ENCODE data around the gene DGKA. TPM values are rescaled to one million over a fixed set of nuclear protein-coding genes. Genes with fewer than 3 reads are reported as not detected.
"Not testable (repeated sequence)": the region's sequence is repeated elsewhere in the genome, so short reads cannot be mapped to it uniquely, and the experiment has no call there.

The DGKA gene
- total RNA-seq, 4 donors from 2014 or later = 24.0 to 183 (median 55.1) TPM

DNA sequence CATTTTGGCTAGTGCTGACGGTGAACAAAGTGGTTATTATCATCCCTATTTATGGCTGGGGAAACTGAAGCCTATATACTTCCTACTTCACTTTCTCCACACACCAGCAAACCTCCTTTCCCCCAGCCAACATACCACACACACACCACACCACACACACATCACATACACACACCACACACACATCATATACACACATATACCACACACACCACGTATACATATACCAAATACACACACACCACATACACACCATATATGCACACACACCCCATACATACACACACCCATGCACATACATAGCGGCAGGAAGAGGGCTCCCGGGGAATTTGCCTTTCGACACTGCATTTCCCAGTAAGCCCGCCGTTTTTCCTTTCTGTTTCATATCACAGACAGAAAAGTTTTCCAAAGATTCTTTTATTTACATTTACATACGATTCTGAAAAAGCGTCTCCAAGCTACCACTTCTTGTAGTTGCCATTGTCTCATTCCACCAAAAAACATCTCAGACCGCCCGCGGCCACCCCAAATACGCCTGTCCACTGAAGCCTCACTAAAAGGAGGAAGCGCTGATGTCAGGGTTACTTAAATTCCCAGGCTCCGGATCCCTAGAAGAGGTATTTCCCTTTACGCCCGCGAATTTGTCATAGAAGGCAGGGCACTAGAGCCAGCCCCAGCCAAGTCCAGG lies 42.1 kb downstream of the DGKA start:
- H3K4me1 ChIP-seq = peaks cover 0 to 6% of the 10 kb centered on the region in 2 donors

DNA sequence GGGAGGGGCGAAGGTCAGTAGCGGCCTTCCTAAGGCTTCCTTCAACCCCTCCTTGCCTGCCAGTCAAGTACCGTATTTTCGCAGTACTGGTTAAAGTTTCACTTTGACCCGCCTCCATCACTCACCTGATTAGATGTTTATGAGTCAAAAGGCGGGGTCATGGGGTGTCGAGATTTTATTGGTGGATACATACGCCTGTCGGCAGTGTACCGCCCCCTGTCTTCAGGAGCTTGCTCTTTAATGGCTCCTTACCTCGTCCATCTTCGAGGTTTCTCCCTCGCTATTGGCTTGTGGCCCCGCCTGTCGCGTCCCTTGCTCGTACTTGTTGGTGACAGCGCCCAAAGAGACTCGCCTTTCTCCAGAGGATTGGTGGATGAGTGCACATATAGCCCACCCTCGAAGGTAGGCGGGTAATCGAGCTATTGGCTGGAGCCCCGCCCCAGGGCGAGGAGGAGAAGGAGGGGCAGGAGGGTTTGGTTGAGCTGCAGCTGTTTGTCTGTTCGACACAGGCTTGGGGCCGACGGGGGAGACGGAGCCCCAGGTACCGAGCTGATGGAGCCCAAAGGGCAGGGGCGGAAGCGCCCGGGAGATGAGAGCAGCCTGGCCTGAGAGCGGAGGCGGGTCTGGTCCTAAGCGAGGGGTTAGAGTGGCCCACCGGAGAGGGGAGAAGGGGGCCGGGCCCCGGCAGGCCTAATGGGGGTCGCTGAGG lies 42.8 kb downstream of the DGKA start, which contains the start of gene RAB5B:
RAB5B (plus strand) TSS at position 480 of the 709 bp plus-strand sequence. CDS start 12,883 bp downstream, outside the sequence.
- H3K9me3 ChIP-seq = no peaks in the 10 kb centered on the region
- peak; percentile 96 to 98 for TF ChIP-seq POLR2A (IDR thresholded peaks at IDR 0.05)
- TF ChIP-seq, protein P1, sequence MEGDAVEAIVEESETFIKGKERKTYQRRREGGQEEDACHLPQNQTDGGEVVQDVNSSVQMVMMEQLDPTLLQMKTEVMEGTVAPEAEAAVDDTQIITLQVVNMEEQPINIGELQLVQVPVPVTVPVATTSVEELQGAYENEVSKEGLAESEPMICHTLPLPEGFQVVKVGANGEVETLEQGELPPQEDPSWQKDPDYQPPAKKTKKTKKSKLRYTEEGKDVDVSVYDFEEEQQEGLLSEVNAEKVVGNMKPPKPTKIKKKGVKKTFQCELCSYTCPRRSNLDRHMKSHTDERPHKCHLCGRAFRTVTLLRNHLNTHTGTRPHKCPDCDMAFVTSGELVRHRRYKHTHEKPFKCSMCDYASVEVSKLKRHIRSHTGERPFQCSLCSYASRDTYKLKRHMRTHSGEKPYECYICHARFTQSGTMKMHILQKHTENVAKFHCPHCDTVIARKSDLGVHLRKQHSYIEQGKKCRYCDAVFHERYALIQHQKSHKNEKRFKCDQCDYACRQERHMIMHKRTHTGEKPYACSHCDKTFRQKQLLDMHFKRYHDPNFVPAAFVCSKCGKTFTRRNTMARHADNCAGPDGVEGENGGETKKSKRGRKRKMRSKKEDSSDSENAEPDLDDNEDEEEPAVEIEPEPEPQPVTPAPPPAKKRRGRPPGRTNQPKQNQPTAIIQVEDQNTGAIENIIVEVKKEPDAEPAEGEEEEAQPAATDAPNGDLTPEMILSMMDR (IDR thresholded peaks at IDR 0.05) = peak in 1 of 4 experiments; percentile 34
- DNase-seq = peak; percentile 99 to 100
- no peaks in the 10 kb centered on the region for H3K36me3 ChIP-seq
- H3K27me3 ChIP-seq = no peaks in the 10 kb centered on the region
- H3K4me3 ChIP-seq = peak within 1 kb of the TSS; percentile 95 to 97
- peaks cover 0 to 6% of the 10 kb centered on the region in 2 donors for H3K4me1 ChIP-seq
- H3K27ac ChIP-seq = peak within 1 kb of the TSS; percentile 93 to 98
- intact Hi-C loops (cut with DNase I; ENCODE audit: low total_unique reads) = no loop called here

More for the DNA sequence above, 42.1 kb downstream of the DGKA start:
- no peaks in the 10 kb centered on the region for H3K9me3 ChIP-seq
- intact Hi-C loops (cut with DNase I; ENCODE audit: low total_unique reads) = no loop called here
- no peak for DNase-seq
- peak overlapping the region; percentile 87 to 94 for H3K27ac ChIP-seq
- peak overlapping the region; percentile 35 to 67 for H3K4me3 ChIP-seq
- H3K36me3 ChIP-seq = no peaks in the 10 kb centered on the region
- TF ChIP-seq POLR2A (IDR thresholded peaks at IDR 0.05) = peak; percentile 45 to 90
- TF ChIP-seq, protein P1 (IDR thresholded peaks at IDR 0.05) = no peak
- no peaks in the 10 kb centered on the region for H3K27me3 ChIP-seq

DNA sequence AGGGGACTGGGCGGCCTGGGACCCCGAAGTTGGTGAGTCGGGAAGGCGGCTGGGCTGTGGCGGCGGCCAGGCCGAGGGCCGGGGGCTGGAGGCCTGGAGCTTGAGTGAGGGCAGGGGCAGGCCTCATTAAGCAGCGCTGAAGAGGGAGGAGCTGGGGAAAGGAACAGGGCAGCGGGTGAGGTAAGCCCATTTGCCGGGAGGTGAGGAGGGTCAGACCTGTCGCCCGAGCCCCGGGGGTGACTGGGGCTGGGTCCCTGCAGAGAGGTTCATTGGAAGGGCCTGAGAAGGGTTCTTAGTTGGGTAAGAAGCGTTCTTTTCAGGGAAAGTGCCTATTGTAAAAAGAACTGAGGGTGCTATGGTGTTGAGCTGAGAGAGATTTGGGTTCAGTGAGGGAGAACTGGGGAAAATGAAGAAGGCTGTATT lies 43.4 kb downstream of the DGKA start:
- Histone ChIP-seq H3K9me3 (no peaks in the 10 kb centered on the region), H3K27ac (peak overlapping the region; percentile 93 to 98), H3K4me1 (peaks cover 0 to 6% of the 10 kb centered on the region in 2 donors), H3K4me3 (peak overlapping the region; percentile 95 to 97), H3K36me3 (no peaks in the 10 kb centered on the region), H3K27me3 (no peaks in the 10 kb centered on the region)
- intact Hi-C loops (cut with DNase I; ENCODE audit: low total_unique reads) = no loop called here
- TF ChIP-seq, protein P1 (IDR thresholded peaks at IDR 0.05) = no peak
- TF ChIP-seq POLR2A (IDR thresholded peaks at IDR 0.05) = no peak
- DNase-seq = no peak

DNA sequence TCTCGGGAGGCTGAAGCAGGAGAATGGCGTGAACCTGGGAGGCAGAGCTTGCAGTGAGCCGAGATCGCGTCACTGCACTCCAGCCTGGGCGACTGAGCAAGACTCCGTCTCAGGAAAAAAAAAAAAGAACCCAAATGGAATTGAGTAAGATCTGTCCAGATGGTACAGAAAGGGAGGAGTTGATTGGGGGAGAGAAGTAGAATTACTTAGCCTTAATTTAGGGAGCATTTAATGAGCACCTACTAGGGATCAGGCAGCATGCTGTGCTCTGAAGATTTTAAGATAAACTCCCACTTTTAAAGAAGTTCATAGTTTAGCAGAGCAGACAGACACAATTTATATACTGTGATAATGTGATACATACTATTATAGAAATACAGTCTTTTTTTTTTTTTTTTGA lies 47.4 kb downstream of the DGKA start:
- H3K27me3 ChIP-seq = no peaks in the 10 kb centered on the region
- no peak overlapping the region for H3K4me3 ChIP-seq
- no peak for TF ChIP-seq POLR2A (IDR thresholded peaks at IDR 0.05)
- TF ChIP-seq, protein P1 (IDR thresholded peaks at IDR 0.05) = no peak
- H3K36me3 ChIP-seq = no peaks in the 10 kb centered on the region
- no peak overlapping the region for H3K27ac ChIP-seq
- intact Hi-C loops (cut with DNase I; ENCODE audit: low total_unique reads) = no loop called here
- no peak for DNase-seq
- H3K4me1 ChIP-seq = no peaks in the 10 kb centered on the region
- H3K9me3 ChIP-seq = no peaks in the 10 kb centered on the region

DNA sequence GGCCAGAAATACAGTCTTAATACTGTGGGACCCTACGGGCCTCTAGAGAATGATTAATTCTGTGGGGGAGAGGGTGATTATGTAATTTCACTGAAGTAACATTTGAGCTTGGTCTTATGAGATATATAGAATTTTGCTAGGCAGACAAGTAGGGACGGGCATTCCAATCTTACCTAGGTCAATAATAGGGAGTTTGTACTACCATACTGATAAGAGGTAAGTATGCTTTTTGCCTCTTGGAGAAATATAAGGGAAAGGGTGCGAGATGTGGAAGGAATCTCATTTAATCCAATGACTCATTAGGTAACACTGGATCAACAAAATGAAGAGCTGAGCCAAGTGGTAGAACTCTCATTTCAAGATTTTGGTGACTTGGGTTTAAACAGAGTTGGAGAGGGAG lies 48.1 kb downstream of the DGKA start:
- DNase-seq = no peak
- H3K4me1 ChIP-seq = no peaks in the 10 kb centered on the region
- H3K36me3 ChIP-seq = no peaks in the 10 kb centered on the region
- H3K9me3 ChIP-seq = no peaks in the 10 kb centered on the region
- H3K4me3 ChIP-seq = no peak overlapping the region
- intact Hi-C loops (cut with DNase I; ENCODE audit: low total_unique reads) = no loop called here
- no peak for TF ChIP-seq POLR2A (IDR thresholded peaks at IDR 0.05)
- TF ChIP-seq, protein P1 (IDR thresholded peaks at IDR 0.05) = no peak
- H3K27ac ChIP-seq = no peak overlapping the region
- no peaks in the 10 kb centered on the region for H3K27me3 ChIP-seq

DNA sequence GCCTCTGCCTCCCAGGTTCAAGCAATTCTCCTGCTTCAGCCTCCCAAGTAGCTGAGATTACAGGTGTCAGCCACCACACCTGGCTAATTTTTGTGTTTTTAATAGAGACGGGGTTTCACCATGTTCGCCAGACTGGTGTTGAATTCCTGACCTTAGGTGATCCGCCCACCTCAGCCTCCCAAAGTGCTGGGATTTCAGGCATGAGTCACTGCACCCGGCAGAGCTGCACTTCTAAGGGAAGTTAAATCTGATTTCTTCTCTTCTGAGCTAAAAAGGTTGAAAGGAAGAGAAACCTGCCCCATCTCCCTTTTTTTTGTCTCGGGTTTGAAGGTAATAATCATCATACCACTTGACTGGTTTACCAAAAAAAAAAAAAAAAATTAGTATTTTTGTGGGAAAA lies 50.9 kb downstream of the DGKA start:
- H3K4me1 ChIP-seq; intact Hi-C loops (cut with DNase I; ENCODE audit: low total_unique reads); H3K36me3 ChIP-seq: not testable (repeated sequence)

More for the DNA sequence above, 50.9 kb downstream of the DGKA start:
- H3K27ac ChIP-seq, H3K9me3 ChIP-seq, DNase-seq, H3K27me3 ChIP-seq, H3K4me3 ChIP-seq: not testable (repeated sequence)
